K562 (cell line): ENCODE results near the gene ZNF71.

Experiments used
- ARID1B ChIP-seq: fragments of 450-650 bp; IDR thresholded peaks from 2 replicates; pipeline ENCODE4 v1.6.1; 2016; ENCODE audit warnings: antibody characterized with exemption, mild to moderate bottlenecking, inconsistent platforms
- ATF1 ChIP-seq, 2 experiments: fragments of 450-650 bp in 1 of 2; IDR thresholded peaks; 2 replicates each; pipeline ENCODE4 v1.6.1; 2016; ENCODE audit warnings: missing compliant biosample characterization in 1 of 2, missing genetic modification characterization in 1 of 2
- CTCF ChIP-seq, 3 experiments: IDR thresholded peaks in 2 of 3; conservative IDR thresholded peaks in 1 of 3; 2 replicates each; pipeline ENCODE4 v1.5.1; 2011 to 2012; ENCODE audit warnings: low read length in 3 of 3, mild to moderate bottlenecking in 3 of 3, control low read depth in 2 of 3, improper control_type of control experiment in 1 of 3, inconsistent platforms in 1 of 3, low read depth in 1 of 3, mixed read lengths in 1 of 3, moderate library complexity in 1 of 3; ENCODE audit not compliant: insufficient read depth in 2 of 3
- E2F8 ChIP-seq: fragments of 450-650 bp; IDR thresholded peaks from 2 replicates; pipeline ENCODE4 v1.7.1; 2018; ENCODE audit warnings: mild to moderate bottlenecking, low read depth; ENCODE audit not compliant: partially characterized antibody
- E4F1 ChIP-seq: fragments of 250-450 bp; sonication (Bioruptor Pico); IDR thresholded peaks from 2 replicates; pipeline ENCODE4 v1.5.0; 2021; ENCODE audit warnings: mild to moderate bottlenecking, borderline replicate concordance
- GMEB1 ChIP-seq: fragments of 250-450 bp; sonication (Bioruptor Pico); IDR thresholded peaks from 2 replicates; pipeline ENCODE4 v1.4.0; 2020; ENCODE audit warnings: mild to moderate bottlenecking
- MYC ChIP-seq, 2 experiments: fragments of 250-450 bp in 1 of 2; sonication (Bioruptor Pico) in 1 of 2; IDR thresholded peaks; 2 replicates each; pipeline versions ENCODE4 v1.5.1 to v1.6.1; 2012 to 2021; ENCODE audit warnings: low read depth in 2 of 2, borderline replicate concordance in 1 of 2, improper control_type of control experiment in 1 of 2, low read length in 1 of 2, mild to moderate bottlenecking in 1 of 2, moderate library complexity in 1 of 2
- NR1H2 ChIP-seq: sonication (generic); formaldehyde crosslinking; IDR thresholded peaks from 2 replicates; pipeline ENCODE4 v1.4.0; 2020; ENCODE audit warnings: mild to moderate bottlenecking, missing genetic modification reagents
- RBFOX2 ChIP-seq: fragments of 200-400 bp; formaldehyde crosslinking; IDR thresholded peaks from 2 replicates; pipeline ENCODE4 v1.6.1; 2017; ENCODE audit warnings: low read depth, mild to moderate bottlenecking, low read length, moderate library complexity
- RCOR1 ChIP-seq, 2 experiments: IDR thresholded peaks; 2 replicates each; pipeline ENCODE4 v1.6.1; 2012; ENCODE audit warnings: low read depth in 2 of 2, low read length in 2 of 2, borderline replicate concordance in 1 of 2, improper control_type of control experiment in 1 of 2
- SIRT6 ChIP-seq: IDR thresholded peaks from one replicate; pipeline ENCODE4 v1.6.1; 2012; ENCODE audit warnings: low read depth, mild to moderate bottlenecking, control low read depth, inconsistent platforms, low read length, moderate library complexity
- SNRNP70 ChIP-seq: fragments of 200-400 bp; formaldehyde crosslinking; optimal IDR thresholded peaks from 2 replicates; pipeline ENCODE3; 2017; ENCODE audit warnings: low read depth, low read length
- ZFP36 ChIP-seq: fragments of 150-350 bp; IDR thresholded peaks from 2 replicates; pipeline ENCODE4 v1.6.1; 2018; ENCODE audit warnings: low read length, low read depth; ENCODE audit not compliant: partially characterized antibody

GRCh38 chr19:56601375-56601774 lies 6.3 kb downstream of the ZNF71 start:
- TF ChIP-seq E2F8, result no peak
- no peak for TF ChIP-seq ARID1B
- TF ChIP-seq GMEB1 (CRISPR knock-in tag), result no peak
- no peak for TF ChIP-seq ZFP36
- no peak for TF ChIP-seq RBFOX2
- no peak for TF ChIP-seq E4F1 (CRISPR knock-in tag)
- TF ChIP-seq SNRNP70, result no peak
- no peak for TF ChIP-seq CTCF (IDR thresholded peaks at IDR 0.05 in 2 of 3, conservative IDR thresholded peaks at IDR 0.05 in 1 of 3; ENCODE audit: insufficient read depth in 2 of 3, low read depth in 1 of 3, low read length in 3 of 3)
- no peak for TF ChIP-seq RCOR1 (IDR thresholded peaks at IDR 0.05; ENCODE audit: borderline replicate concordance in 1 of 2, low read depth in 2 of 2, low read length in 2 of 2)
- no peak for TF ChIP-seq MYC (IDR thresholded peaks at IDR 0.05; ENCODE audit: low read depth, low read length)
- no peak for TF ChIP-seq MYC (CRISPR knock-in tag; IDR thresholded peaks at IDR 0.05; ENCODE audit: borderline replicate concordance, low read depth)
- TF ChIP-seq ATF1 (CRISPR knock-in tag; IDR thresholded peaks at IDR 0.05), result no peak
- no peak for TF ChIP-seq ATF1 (tag; IDR thresholded peaks at IDR 0.05)
- no peak for TF ChIP-seq SIRT6
- TF ChIP-seq NR1H2 (CRISPR knock-in tag), result no peak
